WTC11 (cell line): ENCODE data around the gene CAB39L.

ENCODE experiments used
- TF ChIP-seq, protein P1 (sequence below): fragments of 200-600 bp; IDR thresholded peaks from 2 replicates; pipeline ENCODE4 v1.8.0; 2022; ENCODE audit warnings: antibody characterized with exemption
- TF ChIP-seq, protein P2 (sequence below): sonication (generic); formaldehyde crosslinking; IDR thresholded peaks from 2 replicates; pipeline ENCODE4 v1.8.1; 2022; ENCODE audit warnings: mild to moderate bottlenecking, missing genetic modification reagents, moderate library complexity, borderline replicate concordance
- TF ChIP-seq, protein P3 (sequence below): sonication (generic); formaldehyde crosslinking; IDR thresholded peaks from 2 replicates; pipeline ENCODE4 v1.8.0; 2023; ENCODE audit warnings: missing genetic modification reagents, mild to moderate bottlenecking, borderline replicate concordance

DNA sequence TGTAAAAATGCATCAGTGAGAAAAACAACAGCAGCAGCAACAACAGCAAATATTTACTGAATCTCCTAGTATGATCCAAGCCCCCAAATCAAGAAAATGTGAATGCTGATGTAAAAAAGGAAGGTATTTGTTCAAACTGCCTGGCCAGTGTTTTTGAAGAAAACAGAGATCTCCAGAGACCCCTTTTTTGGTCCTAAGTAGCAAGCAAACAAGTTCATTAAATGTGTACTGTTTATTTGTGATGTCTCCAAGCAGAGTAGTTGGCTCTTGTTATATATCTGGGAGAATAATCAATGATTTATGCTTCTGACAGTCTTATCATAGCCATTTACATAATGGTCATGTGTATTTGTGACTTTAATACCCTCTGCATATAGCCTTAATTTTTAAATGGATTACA lies 145.4 kb downstream of the CAB39L start:
- TF ChIP-seq, protein P1, sequence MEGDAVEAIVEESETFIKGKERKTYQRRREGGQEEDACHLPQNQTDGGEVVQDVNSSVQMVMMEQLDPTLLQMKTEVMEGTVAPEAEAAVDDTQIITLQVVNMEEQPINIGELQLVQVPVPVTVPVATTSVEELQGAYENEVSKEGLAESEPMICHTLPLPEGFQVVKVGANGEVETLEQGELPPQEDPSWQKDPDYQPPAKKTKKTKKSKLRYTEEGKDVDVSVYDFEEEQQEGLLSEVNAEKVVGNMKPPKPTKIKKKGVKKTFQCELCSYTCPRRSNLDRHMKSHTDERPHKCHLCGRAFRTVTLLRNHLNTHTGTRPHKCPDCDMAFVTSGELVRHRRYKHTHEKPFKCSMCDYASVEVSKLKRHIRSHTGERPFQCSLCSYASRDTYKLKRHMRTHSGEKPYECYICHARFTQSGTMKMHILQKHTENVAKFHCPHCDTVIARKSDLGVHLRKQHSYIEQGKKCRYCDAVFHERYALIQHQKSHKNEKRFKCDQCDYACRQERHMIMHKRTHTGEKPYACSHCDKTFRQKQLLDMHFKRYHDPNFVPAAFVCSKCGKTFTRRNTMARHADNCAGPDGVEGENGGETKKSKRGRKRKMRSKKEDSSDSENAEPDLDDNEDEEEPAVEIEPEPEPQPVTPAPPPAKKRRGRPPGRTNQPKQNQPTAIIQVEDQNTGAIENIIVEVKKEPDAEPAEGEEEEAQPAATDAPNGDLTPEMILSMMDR = no peak
- TF ChIP-seq, protein P2, sequence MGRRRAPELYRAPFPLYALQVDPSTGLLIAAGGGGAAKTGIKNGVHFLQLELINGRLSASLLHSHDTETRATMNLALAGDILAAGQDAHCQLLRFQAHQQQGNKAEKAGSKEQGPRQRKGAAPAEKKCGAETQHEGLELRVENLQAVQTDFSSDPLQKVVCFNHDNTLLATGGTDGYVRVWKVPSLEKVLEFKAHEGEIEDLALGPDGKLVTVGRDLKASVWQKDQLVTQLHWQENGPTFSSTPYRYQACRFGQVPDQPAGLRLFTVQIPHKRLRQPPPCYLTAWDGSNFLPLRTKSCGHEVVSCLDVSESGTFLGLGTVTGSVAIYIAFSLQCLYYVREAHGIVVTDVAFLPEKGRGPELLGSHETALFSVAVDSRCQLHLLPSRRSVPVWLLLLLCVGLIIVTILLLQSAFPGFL (CRISPR knock-in tag) = no peak
- TF ChIP-seq, protein P3, sequence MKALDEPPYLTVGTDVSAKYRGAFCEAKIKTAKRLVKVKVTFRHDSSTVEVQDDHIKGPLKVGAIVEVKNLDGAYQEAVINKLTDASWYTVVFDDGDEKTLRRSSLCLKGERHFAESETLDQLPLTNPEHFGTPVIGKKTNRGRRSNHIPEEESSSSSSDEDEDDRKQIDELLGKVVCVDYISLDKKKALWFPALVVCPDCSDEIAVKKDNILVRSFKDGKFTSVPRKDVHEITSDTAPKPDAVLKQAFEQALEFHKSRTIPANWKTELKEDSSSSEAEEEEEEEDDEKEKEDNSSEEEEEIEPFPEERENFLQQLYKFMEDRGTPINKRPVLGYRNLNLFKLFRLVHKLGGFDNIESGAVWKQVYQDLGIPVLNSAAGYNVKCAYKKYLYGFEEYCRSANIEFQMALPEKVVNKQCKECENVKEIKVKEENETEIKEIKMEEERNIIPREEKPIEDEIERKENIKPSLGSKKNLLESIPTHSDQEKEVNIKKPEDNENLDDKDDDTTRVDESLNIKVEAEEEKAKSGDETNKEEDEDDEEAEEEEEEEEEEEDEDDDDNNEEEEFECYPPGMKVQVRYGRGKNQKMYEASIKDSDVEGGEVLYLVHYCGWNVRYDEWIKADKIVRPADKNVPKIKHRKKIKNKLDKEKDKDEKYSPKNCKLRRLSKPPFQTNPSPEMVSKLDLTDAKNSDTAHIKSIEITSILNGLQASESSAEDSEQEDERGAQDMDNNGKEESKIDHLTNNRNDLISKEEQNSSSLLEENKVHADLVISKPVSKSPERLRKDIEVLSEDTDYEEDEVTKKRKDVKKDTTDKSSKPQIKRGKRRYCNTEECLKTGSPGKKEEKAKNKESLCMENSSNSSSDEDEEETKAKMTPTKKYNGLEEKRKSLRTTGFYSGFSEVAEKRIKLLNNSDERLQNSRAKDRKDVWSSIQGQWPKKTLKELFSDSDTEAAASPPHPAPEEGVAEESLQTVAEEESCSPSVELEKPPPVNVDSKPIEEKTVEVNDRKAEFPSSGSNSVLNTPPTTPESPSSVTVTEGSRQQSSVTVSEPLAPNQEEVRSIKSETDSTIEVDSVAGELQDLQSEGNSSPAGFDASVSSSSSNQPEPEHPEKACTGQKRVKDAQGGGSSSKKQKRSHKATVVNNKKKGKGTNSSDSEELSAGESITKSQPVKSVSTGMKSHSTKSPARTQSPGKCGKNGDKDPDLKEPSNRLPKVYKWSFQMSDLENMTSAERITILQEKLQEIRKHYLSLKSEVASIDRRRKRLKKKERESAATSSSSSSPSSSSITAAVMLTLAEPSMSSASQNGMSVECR (CRISPR knock-in tag) = no peak
